ENCODE measurements around the gene UBA52.

UBA52 gene

DNA sequence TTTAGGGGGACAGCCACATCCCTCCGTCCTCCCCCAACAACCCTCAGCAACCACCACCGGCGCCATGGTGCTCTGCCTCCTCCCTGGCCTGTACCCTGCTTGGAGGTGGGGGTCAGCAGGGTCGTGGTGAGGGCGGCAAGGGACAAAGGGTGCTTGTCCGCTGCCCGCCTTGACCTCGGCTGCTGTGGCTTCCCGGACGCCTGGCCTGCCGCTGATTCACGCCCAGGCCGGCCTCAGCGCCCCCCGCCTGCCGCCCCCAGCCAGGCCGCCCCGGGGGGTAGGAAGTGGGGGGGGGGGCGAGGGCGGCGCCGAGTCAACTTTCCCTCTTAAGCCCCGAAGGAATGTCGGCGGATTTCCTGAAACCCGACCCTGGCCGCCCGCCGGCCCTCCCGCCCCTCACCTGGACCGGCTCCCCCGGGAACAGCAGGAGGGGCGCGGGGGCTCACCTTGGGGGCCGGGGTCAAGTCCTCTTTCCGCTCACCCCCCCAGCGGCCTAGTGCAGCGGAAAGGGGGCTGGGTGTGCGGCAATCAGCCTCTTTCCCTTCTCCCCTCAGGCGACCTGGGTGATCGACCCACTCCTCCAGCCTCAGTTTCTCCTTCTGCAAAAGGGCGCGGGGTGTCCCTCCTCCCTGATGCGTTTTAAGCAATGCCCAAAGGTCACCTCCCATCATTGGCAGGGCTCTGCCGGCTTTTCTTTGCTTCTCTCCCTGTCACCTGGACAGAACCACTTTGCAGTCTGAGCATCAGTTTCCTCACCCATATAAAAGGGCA lies 39.1 kb downstream of the UBA52 start:
- no peak overlapping the region for H3K14ac ChIP-seq (ENCODE audit: low read length)
- H3K23ac ChIP-seq (ENCODE audit: low read length): no peak overlapping the region
- H4K8ac ChIP-seq (ENCODE audit: low read depth, low read length): no peak overlapping the region
- no peak overlapping the region for H4K91ac ChIP-seq (ENCODE audit: low read depth, low read length)
- H2AK5ac ChIP-seq (ENCODE audit: low read length): no peak overlapping the region
- no peak overlapping the region for H2AFZ ChIP-seq (ENCODE audit: insufficient read depth, low read length, poor library complexity)
- peak overlapping the region; percentile 25 for H3K4me2 ChIP-seq (ENCODE audit: low read length)
- DNase-seq: no peak
- no peak overlapping the region for H3K9ac ChIP-seq (ENCODE audit: low read length)
- H2BK5ac ChIP-seq (ENCODE audit: low read depth, low read length, poor library complexity): no peak overlapping the region
- peaks cover 83% of the 10 kb centered on the region for H3K27me3 ChIP-seq (ENCODE audit: insufficient read depth, low read length)
- H2BK120ac ChIP-seq (ENCODE audit: insufficient read depth, low read length, poor library complexity): no peak overlapping the region
- no peaks in the 10 kb centered on the region for H3K79me2 ChIP-seq (ENCODE audit: control insufficient read depth, insufficient read depth, low read length, poor library complexity)
- H3K18ac ChIP-seq (ENCODE audit: low read length): no peak overlapping the region
- H3K4ac ChIP-seq (ENCODE audit: low read depth, low read length): no peak overlapping the region
- peaks cover 3% of the 10 kb centered on the region for H3K9me3 ChIP-seq (ENCODE audit: insufficient read depth, low read depth, low read length)
- WGBS (ENCODE audit: extremely low coverage, insufficient coverage, insufficient read length): no CpG with 5 or more reads among the region's 45 CpGs
- no peak overlapping the region for H2BK12ac ChIP-seq (ENCODE audit: low read length)
- no peak overlapping the region for H3K27ac ChIP-seq (ENCODE audit: low read depth, low read length)
- H3K4me3 ChIP-seq (ENCODE audit: low read depth, low read length): no peak overlapping the region
- peaks cover 3% of the 10 kb centered on the region for H3K79me1 ChIP-seq (ENCODE audit: low read length)
- peaks cover 15 to 20% of the 10 kb centered on the region in 2 experiments for H3K4me1 ChIP-seq (ENCODE audit: control insufficient read depth in 1 of 2, insufficient read depth in 2 of 2, low read length in 2 of 2)
- H4K12ac ChIP-seq (ENCODE audit: low read depth, low read length): no peak overlapping the region
- no peaks in the 10 kb centered on the region for H3K36me3 ChIP-seq (ENCODE audit: control insufficient read depth in 1 of 2, insufficient read depth in 2 of 2, low read length in 2 of 2)

DNA sequence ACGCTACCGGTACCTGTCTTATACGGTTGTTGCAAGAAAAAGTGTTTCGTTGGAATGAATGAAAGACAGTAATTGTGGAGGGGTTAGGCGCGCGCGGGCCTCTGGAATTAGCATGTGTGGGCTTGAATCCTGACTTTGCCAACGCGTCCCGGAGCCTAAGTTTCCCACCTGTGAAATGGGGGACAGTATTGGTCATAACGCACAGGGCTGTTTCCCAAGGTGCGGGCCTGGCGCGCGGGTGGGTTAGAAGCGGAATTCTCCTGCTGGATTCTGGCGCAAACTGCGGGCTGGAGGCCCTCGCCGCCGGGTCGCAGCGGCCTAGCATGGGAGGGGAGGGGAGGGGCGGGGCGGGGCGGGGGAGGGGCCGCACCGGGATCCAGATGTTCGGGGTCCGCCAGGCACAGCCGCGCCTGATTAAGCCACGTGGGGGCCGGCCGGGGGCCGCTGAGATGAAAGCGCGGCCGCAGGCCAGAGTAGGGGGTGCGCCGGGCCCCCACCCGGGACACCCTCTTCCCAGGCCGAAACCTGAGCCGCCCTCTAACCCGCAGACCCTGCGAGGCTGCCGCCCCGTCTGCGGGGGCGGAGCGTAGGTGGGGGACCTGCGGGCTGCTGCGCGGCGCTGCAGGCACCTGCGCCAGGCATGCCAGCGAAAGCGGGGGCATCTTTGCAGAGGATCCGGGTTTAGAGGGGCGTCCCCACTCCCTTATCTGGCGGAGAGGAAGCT lies 39.8 kb downstream of the UBA52 start:
- Histone ChIP-seq H2AFZ (ENCODE audit: insufficient read depth, low read length, poor library complexity) (no peak overlapping the region), H4K8ac (ENCODE audit: low read depth, low read length) (no peak overlapping the region), H3K18ac (ENCODE audit: low read length) (no peak overlapping the region), H3K79me2 (ENCODE audit: control insufficient read depth, insufficient read depth, low read length, poor library complexity) (no peaks in the 10 kb centered on the region), H3K9me3 (ENCODE audit: insufficient read depth, low read depth, low read length) (peaks cover 3% of the 10 kb centered on the region), H3K79me1 (ENCODE audit: low read length) (peaks cover 3% of the 10 kb centered on the region), H2BK12ac (ENCODE audit: low read length) (no peak overlapping the region), H3K4ac (ENCODE audit: low read depth, low read length) (no peak overlapping the region), H3K4me2 (ENCODE audit: low read length) (peak overlapping the region; percentile 27), H3K27ac (ENCODE audit: low read depth, low read length) (no peak overlapping the region), H3K36me3 (ENCODE audit: control insufficient read depth in 1 of 2, insufficient read depth in 2 of 2, low read length in 2 of 2) (no peaks in the 10 kb centered on the region), H4K91ac (ENCODE audit: low read depth, low read length) (no peak overlapping the region), H4K12ac (ENCODE audit: low read depth, low read length) (no peak overlapping the region), H3K4me3 (ENCODE audit: low read depth, low read length) (no peak overlapping the region), H2BK120ac (ENCODE audit: insufficient read depth, low read length, poor library complexity) (no peak overlapping the region), H3K23ac (ENCODE audit: low read length) (no peak overlapping the region), H3K9ac (ENCODE audit: low read length) (no peak overlapping the region), H2AK5ac (ENCODE audit: low read length) (no peak overlapping the region), H3K27me3 (ENCODE audit: insufficient read depth, low read length) (peaks cover 77% of the 10 kb centered on the region), H2BK5ac (ENCODE audit: low read depth, low read length, poor library complexity) (no peak overlapping the region), H3K4me1 (ENCODE audit: control insufficient read depth in 1 of 2, insufficient read depth in 2 of 2, low read length in 2 of 2) (peaks cover 15 to 20% of the 10 kb centered on the region in 2 experiments), H3K14ac (ENCODE audit: low read length) (no peak overlapping the region)
- peak; percentile 18 to 49 for DNase-seq
- WGBS (ENCODE audit: extremely low coverage, insufficient coverage, insufficient read length): no CpG with 5 or more reads among the region's 62 CpGs

DNA sequence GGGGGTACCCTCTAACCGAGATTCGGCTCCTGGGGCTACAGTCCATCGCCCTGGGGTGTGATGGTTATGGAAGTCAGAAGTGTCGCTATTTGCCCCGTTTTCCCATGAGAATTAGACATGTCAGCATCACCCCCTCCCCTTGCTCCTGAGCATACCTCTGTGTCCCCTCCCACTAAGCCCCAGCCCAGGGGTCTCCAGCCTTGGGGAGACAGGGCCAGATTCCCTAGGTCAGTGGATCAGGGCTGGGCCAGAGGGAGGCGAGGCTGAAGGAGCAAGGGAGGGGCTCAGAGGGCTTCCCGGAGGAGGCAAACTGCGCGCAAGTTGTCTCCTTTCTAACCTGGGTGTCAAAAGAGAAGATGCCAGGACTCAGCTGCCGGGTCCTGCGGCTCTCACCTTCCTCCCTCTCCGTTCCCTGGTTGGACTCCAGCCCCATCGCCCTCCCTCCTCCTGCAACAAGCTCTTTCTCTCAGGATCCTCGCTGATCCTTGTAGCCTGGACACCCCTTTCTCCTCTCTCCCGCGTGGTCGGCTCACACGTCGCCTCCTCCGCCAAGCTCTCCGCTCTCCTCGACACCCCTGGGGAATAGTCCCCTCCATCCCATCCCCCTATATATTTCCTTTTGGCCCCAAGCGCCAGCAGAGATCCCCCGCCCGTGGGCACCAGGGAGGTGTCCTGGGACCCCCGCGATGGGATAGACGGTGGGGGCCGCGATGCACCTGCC lies 40.6 kb downstream of the UBA52 start:
- Histone ChIP-seq H3K4ac (ENCODE audit: low read depth, low read length) (no peak overlapping the region), H3K18ac (ENCODE audit: low read length) (no peak overlapping the region), H2AFZ (ENCODE audit: insufficient read depth, low read length, poor library complexity) (no peak overlapping the region), H3K4me2 (ENCODE audit: low read length) (peak overlapping the region; percentile 59), H3K27me3 (ENCODE audit: insufficient read depth, low read length) (peaks cover 74% of the 10 kb centered on the region), H2AK5ac (ENCODE audit: low read length) (no peak overlapping the region), H3K14ac (ENCODE audit: low read length) (no peak overlapping the region), H3K9me3 (ENCODE audit: insufficient read depth, low read depth, low read length) (peaks cover 3% of the 10 kb centered on the region), H2BK120ac (ENCODE audit: insufficient read depth, low read length, poor library complexity) (no peak overlapping the region), H4K12ac (ENCODE audit: low read depth, low read length) (no peak overlapping the region), H2BK5ac (ENCODE audit: low read depth, low read length, poor library complexity) (no peak overlapping the region), H2BK12ac (ENCODE audit: low read length) (no peak overlapping the region), H4K8ac (ENCODE audit: low read depth, low read length) (no peak overlapping the region), H4K91ac (ENCODE audit: low read depth, low read length) (no peak overlapping the region), H3K27ac (ENCODE audit: low read depth, low read length) (no peak overlapping the region), H3K79me2 (ENCODE audit: control insufficient read depth, insufficient read depth, low read length, poor library complexity) (no peaks in the 10 kb centered on the region), H3K79me1 (ENCODE audit: low read length) (peaks cover 3% of the 10 kb centered on the region), H3K9ac (ENCODE audit: low read length) (no peak overlapping the region), H3K4me3 (ENCODE audit: low read depth, low read length) (no peak overlapping the region), H3K4me1 (ENCODE audit: control insufficient read depth in 1 of 2, insufficient read depth in 2 of 2, low read length in 2 of 2) (peaks cover 15 to 18% of the 10 kb centered on the region in 2 experiments), H3K23ac (ENCODE audit: low read length) (no peak overlapping the region), H3K36me3 (ENCODE audit: control insufficient read depth in 1 of 2, insufficient read depth in 2 of 2, low read length in 2 of 2) (no peaks in the 10 kb centered on the region)
- WGBS (ENCODE audit: extremely low coverage, insufficient coverage, insufficient read length): no CpG with 5 or more reads among the region's 30 CpGs
- DNase-seq: no peak

DNA sequence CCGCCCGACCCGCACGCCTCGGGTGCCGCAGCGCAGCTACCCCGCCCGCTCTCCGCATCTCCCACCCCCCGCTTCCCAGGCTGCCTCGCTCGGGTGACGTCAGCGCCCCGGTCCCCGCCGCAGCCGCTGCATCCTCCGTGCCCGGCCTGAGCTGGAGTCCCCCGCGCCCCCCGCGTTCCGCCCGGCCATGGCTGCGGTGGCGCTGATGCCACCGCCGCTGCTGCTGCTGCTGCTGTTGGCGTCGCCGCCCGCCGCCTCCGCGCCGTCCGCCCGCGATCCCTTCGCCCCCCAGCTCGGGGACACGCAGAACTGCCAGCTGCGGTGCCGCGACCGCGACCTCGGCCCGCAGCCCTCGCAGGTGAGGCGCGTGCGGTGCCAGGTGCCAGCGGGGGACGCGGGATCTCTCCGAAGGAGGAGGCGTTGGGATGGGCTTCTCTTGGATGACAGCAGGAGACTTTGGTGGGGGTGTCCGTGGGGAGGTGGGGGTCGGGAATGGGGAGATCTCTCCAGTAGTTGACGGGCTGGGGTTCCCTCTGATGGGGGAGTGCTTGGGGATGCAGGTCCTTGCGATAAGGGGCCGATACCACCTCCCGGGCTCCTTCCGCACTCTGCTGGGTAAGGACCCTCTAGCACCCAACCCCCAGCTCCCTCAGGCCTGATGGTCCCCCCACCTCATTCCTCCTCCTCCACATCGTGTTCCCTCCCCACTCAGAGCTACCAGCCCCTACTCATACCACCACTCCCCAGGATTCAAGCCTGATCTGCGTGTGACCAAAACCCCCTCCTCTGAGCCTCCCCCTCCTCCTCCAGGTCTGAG lies 41.3 kb downstream of the UBA52 start, which contains the start of gene TMEM59L:
TMEM59L (plus strand) TSS at position 99 of the 817 bp plus-strand sequence; CDS start at position 188, 89 bp downstream.
- Histone ChIP-seq H2AK5ac (ENCODE audit: low read length) (no peak within 1 kb of the TSS), H3K4me2 (ENCODE audit: low read length) (peak within 1 kb of the TSS; percentile 59), H3K9ac (ENCODE audit: low read length) (no peak within 1 kb of the TSS), H3K4me1 (ENCODE audit: control insufficient read depth in 1 of 2, insufficient read depth in 2 of 2, low read length in 2 of 2) (peaks cover 15 to 16% of the 10 kb centered on the region in 2 experiments), H2AFZ (ENCODE audit: insufficient read depth, low read length, poor library complexity) (peak within 1 kb of the TSS; percentile 30), H3K79me2 (ENCODE audit: control insufficient read depth, insufficient read depth, low read length, poor library complexity) (no peaks in the 10 kb centered on the region), H3K4me3 (ENCODE audit: low read depth, low read length) (peak within 1 kb of the TSS; percentile 59), H2BK12ac (ENCODE audit: low read length) (no peak within 1 kb of the TSS), H2BK120ac (ENCODE audit: insufficient read depth, low read length, poor library complexity) (no peak within 1 kb of the TSS), H4K12ac (ENCODE audit: low read depth, low read length) (no peak within 1 kb of the TSS), H4K91ac (ENCODE audit: low read depth, low read length) (no peak within 1 kb of the TSS), H3K23ac (ENCODE audit: low read length) (no peak within 1 kb of the TSS), H3K27me3 (ENCODE audit: insufficient read depth, low read length) (peaks cover 66% of the 10 kb centered on the region), H3K36me3 (ENCODE audit: control insufficient read depth in 1 of 2, insufficient read depth in 2 of 2, low read length in 2 of 2) (no peaks in the 10 kb centered on the region), H3K79me1 (ENCODE audit: low read length) (peaks cover 3% of the 10 kb centered on the region), H3K9me3 (ENCODE audit: insufficient read depth, low read depth, low read length) (peaks cover 3% of the 10 kb centered on the region), H3K18ac (ENCODE audit: low read length) (no peak within 1 kb of the TSS), H2BK5ac (ENCODE audit: low read depth, low read length, poor library complexity) (no peak within 1 kb of the TSS), H4K8ac (ENCODE audit: low read depth, low read length) (no peak within 1 kb of the TSS), H3K14ac (ENCODE audit: low read length) (no peak within 1 kb of the TSS), H3K4ac (ENCODE audit: low read depth, low read length) (no peak within 1 kb of the TSS), H3K27ac (ENCODE audit: low read depth, low read length) (no peak within 1 kb of the TSS)
- WGBS (ENCODE audit: extremely low coverage, insufficient coverage, insufficient read length): no CpG with 5 or more reads among the region's 70 CpGs
- DNase-seq: no peak

Data from trophoblast cell (in vitro differentiated cells and primary cell).